Measurements from ENCODE around the gene RTN4R. TPM values are rescaled to one million over a fixed set of nuclear protein-coding genes. Genes with fewer than 3 reads are reported as not detected.

The RTN4R gene
- total RNA-seq, 1 experiment from 2014 or later, result 19.0 TPM

GRCh38 chr22:20201837-20202392 lies 66.2 kb downstream of the RTN4R start:
- Histone ChIP-seq H3K79me2 (ENCODE audit: insufficient read depth, low read length) (peaks cover 7% of the 10 kb centered on the region), H3K9me3 (ENCODE audit: control insufficient read depth in 1 of 2, insufficient read depth in 1 of 2, low read depth in 1 of 2, low read length in 2 of 2) (no peaks in the 10 kb centered on the region), H3K4me2 (ENCODE audit: low read length) (no peak overlapping the region), H3K9me2 (ENCODE audit: insufficient read depth) (no peaks in the 10 kb centered on the region), H3K4me1 (ENCODE audit: control insufficient read depth in 1 of 2, insufficient read depth in 2 of 2, low read length in 2 of 2) (peaks cover 26 to 40% of the 10 kb centered on the region in 2 experiments), H4K20me1 (ENCODE audit: insufficient read depth) (no peaks in the 10 kb centered on the region), H3K36me3 (ENCODE audit: control insufficient read depth in 1 of 2, insufficient read depth in 2 of 2, low read length in 2 of 2) (no peaks in the 10 kb centered on the region), H3K9ac (ENCODE audit: low read length) (no peak overlapping the region), H2AFZ (ENCODE audit: low read depth, low read length, poor library complexity, severe bottlenecking) (no peak overlapping the region), H3K27ac (ENCODE audit: low read depth, low read length) (no peak overlapping the region; the same call in 1 of the 2 replicates), H3K27me3 (ENCODE audit: insufficient read depth, low read length) (0 out of 2 replicates have a peak, but pooled peaks cover 3% of the 10 kb centered on the region), H3K4me3 (replicated peaks in 1 of 2; ENCODE audit: low read depth in 1 of 2, low read length in 2 of 2) (no peak overlapping the region)
- ChIA-PET POLR2A (no interaction called here), CTCF (no interaction called here), RAD21 (ENCODE audit: low non-redundant PET in 1 of 2, low total read pairs in 2 of 2, uncharacterized antibody in 2 of 2, unreplicated experiment in 2 of 2) (no interaction called here)
- ATAC-seq (no peak), DNase-seq (ENCODE audit: low read depth, low spot score) (no peak)
- intact Hi-C loops (cut with micrococcal nuclease), result no loop called here
- TF ChIP-seq MAX (IDR thresholded peaks at IDR 0.05), result no peak
- BruUV-seq (replicated peaks), result no TSS peak

- ATAC-seq (no peak), DNase-seq (ENCODE audit: low read depth, low spot score) (no peak)
- intact Hi-C loops (cut with micrococcal nuclease), result no loop called here
- Histone ChIP-seq H3K4me1 (ENCODE audit: control insufficient read depth in 1 of 2, insufficient read depth in 2 of 2, low read length in 2 of 2) (peaks cover 18 to 24% of the 10 kb centered on the region in 2 experiments), H3K9ac (ENCODE audit: low read length) (no peak overlapping the region), H3K9me2 (ENCODE audit: insufficient read depth) (no peaks in the 10 kb centered on the region), H3K27me3 (ENCODE audit: insufficient read depth, low read length) (0 out of 2 replicates have a peak, but pooled peaks cover 3% of the 10 kb centered on the region), H2AFZ (ENCODE audit: low read depth, low read length, poor library complexity, severe bottlenecking) (no peak overlapping the region), H3K36me3 (ENCODE audit: control insufficient read depth in 1 of 2, insufficient read depth in 2 of 2, low read length in 2 of 2) (no peaks in the 10 kb centered on the region), H3K79me2 (ENCODE audit: insufficient read depth, low read length) (no peaks in the 10 kb centered on the region), H3K4me2 (ENCODE audit: low read length) (no peak overlapping the region), H3K4me3 (replicated peaks in 1 of 2; ENCODE audit: low read depth in 1 of 2, low read length in 2 of 2) (no peak overlapping the region), H3K27ac (ENCODE audit: low read depth, low read length) (no peak overlapping the region), H3K9me3 (ENCODE audit: control insufficient read depth in 1 of 2, insufficient read depth in 1 of 2, low read depth in 1 of 2, low read length in 2 of 2) (no peaks in the 10 kb centered on the region), H4K20me1 (ENCODE audit: insufficient read depth) (no peaks in the 10 kb centered on the region)
- ChIA-PET RAD21 (ENCODE audit: low non-redundant PET in 1 of 2, low total read pairs in 2 of 2, uncharacterized antibody in 2 of 2, unreplicated experiment in 2 of 2) (no interaction called here), CTCF (no interaction called here), POLR2A (no interaction called here)
- BruUV-seq (replicated peaks), result no TSS peak
- TF ChIP-seq POLR2A (IDR thresholded peaks at IDR 0.05; ENCODE audit: borderline replicate concordance, extremely low read depth, insufficient read depth, insufficient read length) (no peak), RAD21 (IDR thresholded peaks at IDR 0.05; ENCODE audit: low read depth) (no peak), SP1 (IDR thresholded peaks at IDR 0.05; ENCODE audit: low read depth) (no peak), JUND (IDR thresholded peaks at IDR 0.05) (no peak)
Observed at GRCh38 chr22:20199906-20200305, 68.2 kb downstream of the RTN4R start.

All from HCT116 (cell line).